Mesenchymal stem cell (in vitro differentiated cells and primary cell): ENCODE measurements around the gene MTHFD1L.

Source experiments
- DNase-seq: peaks from one replicate; pipeline ENCODE4 v3.0.0-alpha.2; 2013
- H2AFZ ChIP-seq: one replicate; pipeline ENCODE4 v1.6.1; 2013; ENCODE audit warnings: low read depth, mild to moderate bottlenecking, control low read depth, inconsistent platforms, low read length, moderate library complexity
- H2AK5ac ChIP-seq: 2 replicates; pipeline ENCODE4 v1.6.1; 2013; ENCODE audit warnings: low read length, moderate library complexity, mild to moderate bottlenecking, inconsistent platforms; ENCODE audit not compliant: severe bottlenecking
- H2BK120ac ChIP-seq: one replicate; pipeline ENCODE4 v1.6.1; 2013; ENCODE audit warnings: low read depth, mild to moderate bottlenecking, inconsistent platforms, low read length, moderate library complexity
- H2BK12ac ChIP-seq, 2 experiments: one replicate each; pipeline ENCODE4 v1.6.1; 2013; ENCODE audit warnings: inconsistent platforms in 2 of 2, low read length in 2 of 2, mild to moderate bottlenecking in 2 of 2, moderate library complexity in 2 of 2, control low read depth in 1 of 2
- H2BK15ac ChIP-seq: one replicate; pipeline ENCODE4 v1.6.1; 2013; ENCODE audit warnings: mild to moderate bottlenecking, low read depth, inconsistent platforms; ENCODE audit not compliant: poor library complexity, severe bottlenecking
- H2BK5ac ChIP-seq: 2 replicates; pipeline ENCODE4 v1.6.1; 2013; ENCODE audit warnings: low read depth, mild to moderate bottlenecking, low read length, control low read depth, inconsistent platforms; ENCODE audit not compliant: poor library complexity, severe bottlenecking
- H3K14ac ChIP-seq, 2 experiments: one replicate each; pipeline ENCODE4 v1.6.1; 2013; ENCODE audit warnings: inconsistent platforms in 2 of 2, low read length in 2 of 2, control low read depth in 1 of 2, mild to moderate bottlenecking in 1 of 2, moderate library complexity in 1 of 2
- H3K18ac ChIP-seq, 2 experiments: one replicate each; pipeline ENCODE4 v1.6.1; 2013; ENCODE audit warnings: inconsistent platforms in 2 of 2, low read length in 2 of 2, control low read depth in 1 of 2, low read depth in 1 of 2, mild to moderate bottlenecking in 1 of 2
- H3K23ac ChIP-seq, 2 experiments: one replicate each; pipeline ENCODE4 v1.6.1; 2013; ENCODE audit warnings: inconsistent platforms in 2 of 2, low read length in 2 of 2, mild to moderate bottlenecking in 2 of 2, moderate library complexity in 2 of 2, control low read depth in 1 of 2
- H3K27ac ChIP-seq: 2 replicates; pipeline ENCODE4 v1.5.1; 2013; ENCODE audit warnings: mild to moderate bottlenecking, moderate library complexity, low read length, control low read depth, inconsistent platforms; ENCODE audit not compliant: poor library complexity, severe bottlenecking
- H3K27me3 ChIP-seq, 2 experiments: 2 replicates each; pipeline versions ENCODE4 v1.6.1 to v1.7.0; 2013; ENCODE audit warnings: low read length in 2 of 2, mild to moderate bottlenecking in 2 of 2, moderate library complexity in 2 of 2, control low read depth in 1 of 2, inconsistent platforms in 1 of 2; ENCODE audit not compliant: control insufficient read depth in 1 of 2, insufficient read depth in 1 of 2
- H3K36me3 ChIP-seq, 2 experiments: 2 replicates each; pipeline versions ENCODE4 v1.6.1 to v1.7.0; 2013; ENCODE audit warnings: low read length in 2 of 2, control low read depth in 1 of 2, inconsistent platforms in 1 of 2, low read depth in 1 of 2, mild to moderate bottlenecking in 1 of 2; ENCODE audit not compliant: insufficient read depth in 2 of 2, control insufficient read depth in 1 of 2
- H3K4ac ChIP-seq, 2 experiments: one replicate each; pipeline ENCODE4 v1.6.1; 2013; ENCODE audit warnings: inconsistent platforms in 2 of 2, low read length in 2 of 2, mild to moderate bottlenecking in 2 of 2, moderate library complexity in 2 of 2, control low read depth in 1 of 2, low read depth in 1 of 2
- H3K4me1 ChIP-seq: 2 replicates; pipeline ENCODE4 v1.6.1; 2013; ENCODE audit warnings: low read depth, low read length, control low read depth; ENCODE audit not compliant: control insufficient read depth, insufficient read depth
- H3K4me2 ChIP-seq: 2 replicates; pipeline ENCODE4 v1.6.1; 2013; ENCODE audit warnings: low read length, mild to moderate bottlenecking, inconsistent platforms; ENCODE audit not compliant: poor library complexity, severe bottlenecking
- H3K4me3 ChIP-seq, 2 experiments: 2 replicates each; pipeline versions ENCODE4 v1.5.1 to v1.7.0; 2013; ENCODE audit warnings: low read length in 2 of 2, mild to moderate bottlenecking in 2 of 2, control low read depth in 1 of 2, low read depth in 1 of 2; ENCODE audit not compliant: insufficient read depth in 1 of 2
- H3K79me1 ChIP-seq: replicated peaks from 2 replicates; pipeline ENCODE4 v1.6.1; 2013; ENCODE audit warnings: mild to moderate bottlenecking, control low read depth, low read length, inconsistent platforms; ENCODE audit not compliant: poor library complexity, severe bottlenecking
- H3K9ac ChIP-seq: 2 replicates; pipeline ENCODE4 v1.7.0; 2013; ENCODE audit warnings: mild to moderate bottlenecking, low read length, moderate library complexity
- H3K9me3 ChIP-seq: 2 replicates; pipeline ENCODE4 v1.7.0; 2013; ENCODE audit warnings: mild to moderate bottlenecking, low read length; ENCODE audit not compliant: control insufficient read depth
- H4K8ac ChIP-seq: one replicate; pipeline ENCODE4 v1.6.1; 2013; ENCODE audit warnings: inconsistent platforms, mild to moderate bottlenecking, low read length, moderate library complexity
- H4K91ac ChIP-seq: one replicate; pipeline ENCODE4 v1.6.1; 2013; ENCODE audit warnings: mild to moderate bottlenecking, low read length, inconsistent platforms
- WGBS: methylation state at CpG from one replicate; pipeline ENCODE4 v1.1.7; 2013; ENCODE audit warnings: mixed read lengths; 5-methylcytosine and 5-hydroxymethylcytosine counted together

MTHFD1L gene

DNA sequence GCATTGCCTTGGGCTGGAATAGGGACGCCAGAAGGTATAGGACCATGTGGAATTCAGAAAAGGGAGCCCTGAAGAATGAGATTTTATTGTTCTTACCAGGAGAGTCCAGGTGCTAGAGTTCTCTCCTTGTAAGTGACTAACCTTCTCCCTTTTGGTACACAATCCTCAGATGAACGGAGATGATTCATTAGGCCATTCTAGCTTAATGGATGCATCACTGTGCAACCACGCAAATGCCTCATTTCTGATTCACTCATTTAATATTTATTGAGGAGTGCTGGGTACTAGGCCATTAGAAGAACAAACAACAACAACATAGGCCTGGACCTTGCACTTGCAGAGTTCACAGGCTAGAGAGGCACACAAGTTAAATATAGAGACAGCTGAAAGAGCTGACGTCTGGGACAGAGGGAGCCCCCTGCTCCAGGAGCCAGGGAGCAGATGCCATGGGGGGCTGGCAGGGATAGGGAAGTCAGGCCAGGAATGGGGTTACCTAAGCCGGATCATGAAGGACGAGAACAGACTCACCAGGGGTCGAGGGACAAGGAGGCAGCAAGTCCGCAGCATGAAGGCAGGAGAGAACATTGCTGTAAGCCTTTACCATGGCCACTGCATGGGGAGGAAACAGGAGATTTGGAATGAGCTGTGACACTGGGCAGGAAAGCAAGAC lies 194.7 kb downstream of the MTHFD1L start:
- WGBS = 19% methylated on average over 8 of the region's 8 CpGs
- H2BK15ac ChIP-seq = no peak overlapping the region
- H3K4me1 ChIP-seq = peaks cover 23% of the 10 kb centered on the region
- H3K9ac ChIP-seq = peak overlapping the region; percentile 18
- peak overlapping the region in 1 of 2 experiments; percentile 2 for H3K14ac ChIP-seq
- H2AFZ ChIP-seq = no peak overlapping the region
- peak overlapping the region; percentile 78 for H2AK5ac ChIP-seq
- peak overlapping the region; percentile 45 for H4K8ac ChIP-seq
- H3K18ac ChIP-seq = peak overlapping the region; percentile 54 to 73
- peaks cover 9% of the 10 kb centered on the region for H3K79me1 ChIP-seq
- H4K91ac ChIP-seq = peak overlapping the region; percentile 79
- H3K9me3 ChIP-seq = no peaks in the 10 kb centered on the region
- peak overlapping the region; percentile 29 for H2BK120ac ChIP-seq
- H3K4me2 ChIP-seq = no peak overlapping the region
- DNase-seq = peak; percentile 96
- H3K27me3 ChIP-seq = no peaks in the 10 kb centered on the region
- H3K27ac ChIP-seq = peak overlapping the region; percentile 75
- H2BK5ac ChIP-seq = peak overlapping the region; percentile 49
- H3K36me3 ChIP-seq = peaks cover 9 to 14% of the 10 kb centered on the region in 2 experiments
- no peak overlapping the region for H3K23ac ChIP-seq
- H3K4ac ChIP-seq = peak overlapping the region; percentile 71 to 75
- peak overlapping the region in 1 of 2 experiments; percentile 23 for H3K4me3 ChIP-seq
- peak overlapping the region; percentile 4 to 87 for H2BK12ac ChIP-seq

GRCh38 chr6:151060766-151061531 lies 195.4 kb downstream of the MTHFD1L start:
- Histone ChIP-seq H3K36me3 (peaks cover 9 to 18% of the 10 kb centered on the region in 2 experiments), H3K4me2 (no peak overlapping the region), H3K4me3 (no peak overlapping the region), H2AFZ (no peak overlapping the region), H2BK12ac (peak overlapping the region; percentile 4 to 87), H3K23ac (no peak overlapping the region), H2BK120ac (peak overlapping the region; percentile 29), H3K27ac (peak overlapping the region; percentile 75), H3K9me3 (no peaks in the 10 kb centered on the region), H4K8ac (peak overlapping the region; percentile 45), H2BK15ac (no peak overlapping the region), H2BK5ac (peak overlapping the region; percentile 49), H3K4ac (peak overlapping the region in 1 of 2 experiments; percentile 75), H4K91ac (peak overlapping the region; percentile 79), H2AK5ac (peak overlapping the region; percentile 78), H3K4me1 (peaks cover 26% of the 10 kb centered on the region), H3K18ac (peak overlapping the region; percentile 54 to 73), H3K14ac (peak overlapping the region in 1 of 2 experiments; percentile 2), H3K9ac (peak overlapping the region; percentile 18), H3K27me3 (no peaks in the 10 kb centered on the region), H3K79me1 (peaks cover 9% of the 10 kb centered on the region)
- peak; percentile 56 for DNase-seq
- 36% methylated on average over 9 of the region's 10 CpGs for WGBS

- Histone ChIP-seq H3K4me1 (peaks cover 27% of the 10 kb centered on the region), H2BK12ac (no peak overlapping the region), H3K4me2 (no peak overlapping the region), H3K36me3 (peaks cover 2 to 12% of the 10 kb centered on the region in 2 experiments), H2AFZ (no peak overlapping the region), H3K9ac (peak overlapping the region; percentile 38), H3K23ac (no peak overlapping the region), H4K8ac (no peak overlapping the region), H3K14ac (no peak overlapping the region), H2BK15ac (no peak overlapping the region), H3K27me3 (no peaks in the 10 kb centered on the region), H3K4ac (no peak overlapping the region), H2AK5ac (no peak overlapping the region), H4K91ac (no peak overlapping the region), H2BK5ac (no peak overlapping the region), H3K18ac (no peak overlapping the region), H2BK120ac (no peak overlapping the region), H3K27ac (no peak overlapping the region), H3K4me3 (no peak overlapping the region), H3K79me1 (peaks cover 6% of the 10 kb centered on the region), H3K9me3 (no peaks in the 10 kb centered on the region)
- 0% methylated on average over 1 of the region's 3 CpGs for WGBS
- DNase-seq = peak; percentile 52
Observed at GRCh38 chr6:151063352-151063751, 197.8 kb downstream of the MTHFD1L start.
